GM12891 (cell line): Measurements from ENCODE around the gene TIGAR.

Source experiments
- POLR2A ChIP-seq: IDR thresholded peaks from 2 replicates; pipeline ENCODE4 v1.6.1; 2011; ENCODE audit warnings: low read depth, low read length, control low read depth
- POLR2AphosphoS5 ChIP-seq: IDR thresholded peaks from 2 replicates; pipeline ENCODE4 v1.6.1; 2011; ENCODE audit warnings: low read depth, low read length, control low read depth
- TAF1 ChIP-seq: IDR thresholded peaks from 2 replicates; pipeline ENCODE4 v1.6.1; 2011; ENCODE audit warnings: low read depth, low read length, control low read depth

DNA sequence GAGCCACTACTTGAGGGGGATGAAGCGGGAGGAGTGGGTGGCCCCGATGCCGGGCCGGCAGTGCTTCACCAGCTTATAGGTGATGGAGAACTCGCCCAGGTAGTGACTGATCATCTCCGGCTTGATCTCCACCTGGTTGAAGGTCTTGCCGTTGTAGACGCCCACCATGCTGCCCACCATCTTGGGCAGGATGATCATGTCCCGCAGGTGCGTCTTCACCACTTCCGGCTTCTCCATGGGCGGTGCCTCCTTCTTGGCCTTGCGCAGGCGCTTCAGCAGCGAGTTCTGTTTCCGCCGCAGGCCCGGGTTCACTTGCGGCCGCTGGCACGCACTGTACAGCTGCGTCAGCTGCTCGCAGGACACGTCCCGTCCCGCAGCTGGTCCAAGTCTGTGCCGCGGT, 3.4 kb downstream of the TIGAR start:
- TF ChIP-seq POLR2A (no peak), TAF1 (no peak), POLR2AphosphoS5 (no peak)
